ENCODE data around the gene EN2. TPM values are rescaled to one million over a fixed set of nuclear protein-coding genes. Genes with fewer than 3 reads are reported as not detected.

Gene EN2
- total RNA-seq, 4 donors from 2014 or later, result 0.15 to 2.1 TPM; not detected in 2

GRCh38 chr7:155470686-155471638 lies 13.0 kb downstream of the EN2 start:
- Histone ChIP-seq H3K27me3 (peaks cover 19 to 90% of the 10 kb centered on the region in 2 donors), H3K9me3 (no peaks in the 10 kb centered on the region), H3K4me1 (peaks cover 0 to 9% of the 10 kb centered on the region in 2 donors), H3K4me3 (no peak overlapping the region), H3K36me3 (no peaks in the 10 kb centered on the region), H3K27ac (no peak overlapping the region)
- intact Hi-C loops (cut with DNase I; ENCODE audit: low total_unique reads), result no loop called here
- DNase-seq, result no peak
- TF ChIP-seq POLR2A (IDR thresholded peaks at IDR 0.05), result no peak
- TF ChIP-seq CTCF (IDR thresholded peaks at IDR 0.05), result no peak

GRCh38 chr7:155471718-155472117 lies 13.8 kb downstream of the EN2 start:
- no peaks in the 10 kb centered on the region for H3K9me3 ChIP-seq
- TF ChIP-seq CTCF (IDR thresholded peaks at IDR 0.05) (no peak), POLR2A (IDR thresholded peaks at IDR 0.05) (no peak)
- H3K4me3 ChIP-seq, result no peak overlapping the region
- intact Hi-C loops (cut with DNase I; ENCODE audit: low total_unique reads), result no loop called here
- peaks cover 0 to 9% of the 10 kb centered on the region in 2 donors for H3K4me1 ChIP-seq
- no peak overlapping the region for H3K27ac ChIP-seq
- DNase-seq, result no peak
- H3K27me3 ChIP-seq, result peaks cover 19 to 82% of the 10 kb centered on the region in 2 donors
- H3K36me3 ChIP-seq, result no peaks in the 10 kb centered on the region

- Histone ChIP-seq H3K4me3 (no peak overlapping the region), H3K27ac (no peak overlapping the region), H3K9me3 (no peaks in the 10 kb centered on the region), H3K4me1 (no peaks in the 10 kb centered on the region), H3K36me3 (no peaks in the 10 kb centered on the region), H3K27me3 (peaks cover 3 to 25% of the 10 kb centered on the region in 2 donors)
- no peak for TF ChIP-seq CTCF (IDR thresholded peaks at IDR 0.05)
- no peak for TF ChIP-seq POLR2A (IDR thresholded peaks at IDR 0.05)
- intact Hi-C loops (cut with DNase I; ENCODE audit: low total_unique reads), result no loop called here
- no peak for DNase-seq
These were observed 19.5 kb downstream of the EN2 start for GRCh38 chr7:155477476-155477875.

- Histone ChIP-seq H3K4me1 (no peaks in the 10 kb centered on the region), H3K9me3 (no peaks in the 10 kb centered on the region), H3K36me3 (no peaks in the 10 kb centered on the region), H3K4me3 (no peak overlapping the region), H3K27ac (no peak overlapping the region), H3K27me3 (peaks cover 0 to 7% of the 10 kb centered on the region in 2 donors)
- no peak for TF ChIP-seq POLR2A (IDR thresholded peaks at IDR 0.05)
- no peak for TF ChIP-seq CTCF (IDR thresholded peaks at IDR 0.05)
- intact Hi-C loops (cut with DNase I; ENCODE audit: low total_unique reads), result no loop called here
- DNase-seq, result no peak
These were observed 23.8 kb downstream of the EN2 start for GRCh38 chr7:155481764-155482163.

GRCh38 chr7:155482511-155483183 lies 24.7 kb downstream of the EN2 start:
- no peaks in the 10 kb centered on the region for H3K9me3 ChIP-seq
- no peak for DNase-seq
- H3K27me3 ChIP-seq, result peaks cover 0 to 7% of the 10 kb centered on the region in 2 donors
- no peak overlapping the region for H3K27ac ChIP-seq
- TF ChIP-seq CTCF (IDR thresholded peaks at IDR 0.05) (no peak), POLR2A (IDR thresholded peaks at IDR 0.05) (no peak)
- H3K4me1 ChIP-seq, result no peaks in the 10 kb centered on the region
- intact Hi-C loops (cut with DNase I; ENCODE audit: low total_unique reads), result no loop called here
- H3K4me3 ChIP-seq, result no peak overlapping the region
- no peaks in the 10 kb centered on the region for H3K36me3 ChIP-seq

All from uterus (tissue), 4 donors.